ENCODE data around the gene SYNPO2L. TPM values are rescaled to one million over a fixed set of nuclear protein-coding genes. Genes with fewer than 3 reads are reported as not detected.

SYNPO2L gene
- total RNA-seq, 2 donors from 2014 or later: not detected

DNA sequence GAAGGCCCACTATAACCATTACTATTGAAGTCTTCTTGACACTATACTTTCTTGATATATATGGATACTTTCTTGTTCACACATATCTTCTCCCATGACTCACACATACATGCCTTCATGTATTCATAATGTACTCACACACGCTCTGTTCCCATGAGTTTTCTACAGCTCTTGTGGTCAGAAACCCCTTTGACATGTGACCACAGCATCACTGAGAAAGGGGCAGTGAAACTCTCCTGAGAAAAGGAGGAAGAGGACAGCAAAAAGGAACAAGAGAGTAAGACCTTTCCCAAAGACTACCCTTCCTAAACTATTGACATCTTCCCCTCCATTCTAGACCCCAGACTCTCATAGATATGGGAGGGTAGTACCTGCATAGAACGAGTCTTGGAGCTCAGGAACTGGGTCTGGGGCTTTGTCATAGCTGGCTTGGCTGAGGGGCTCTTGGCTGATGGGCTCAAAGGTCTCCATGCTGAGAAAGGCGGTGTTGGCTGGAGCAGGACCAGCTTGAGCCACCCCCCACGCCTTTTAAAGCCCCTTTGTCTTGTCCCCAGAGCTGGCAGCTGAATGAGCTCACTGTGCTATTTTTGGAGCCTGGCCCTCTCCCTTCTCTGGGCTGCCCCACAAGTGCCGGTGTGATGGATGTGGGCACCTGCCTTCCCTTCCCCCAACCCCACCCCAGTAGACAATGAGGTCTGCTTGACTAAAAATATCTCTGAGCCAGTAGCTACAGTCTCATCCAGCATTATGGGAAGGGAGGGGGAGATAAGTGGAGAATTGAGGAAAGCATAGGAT, 5.1 kb downstream of the SYNPO2L start:
- no peaks in the 10 kb centered on the region for H3K27me3 ChIP-seq (replicated peaks; ENCODE audit: insufficient read depth)
- H3K27ac ChIP-seq: peak overlapping the region in 1 of 2 donors; percentile 7
- TF ChIP-seq, protein P1, sequence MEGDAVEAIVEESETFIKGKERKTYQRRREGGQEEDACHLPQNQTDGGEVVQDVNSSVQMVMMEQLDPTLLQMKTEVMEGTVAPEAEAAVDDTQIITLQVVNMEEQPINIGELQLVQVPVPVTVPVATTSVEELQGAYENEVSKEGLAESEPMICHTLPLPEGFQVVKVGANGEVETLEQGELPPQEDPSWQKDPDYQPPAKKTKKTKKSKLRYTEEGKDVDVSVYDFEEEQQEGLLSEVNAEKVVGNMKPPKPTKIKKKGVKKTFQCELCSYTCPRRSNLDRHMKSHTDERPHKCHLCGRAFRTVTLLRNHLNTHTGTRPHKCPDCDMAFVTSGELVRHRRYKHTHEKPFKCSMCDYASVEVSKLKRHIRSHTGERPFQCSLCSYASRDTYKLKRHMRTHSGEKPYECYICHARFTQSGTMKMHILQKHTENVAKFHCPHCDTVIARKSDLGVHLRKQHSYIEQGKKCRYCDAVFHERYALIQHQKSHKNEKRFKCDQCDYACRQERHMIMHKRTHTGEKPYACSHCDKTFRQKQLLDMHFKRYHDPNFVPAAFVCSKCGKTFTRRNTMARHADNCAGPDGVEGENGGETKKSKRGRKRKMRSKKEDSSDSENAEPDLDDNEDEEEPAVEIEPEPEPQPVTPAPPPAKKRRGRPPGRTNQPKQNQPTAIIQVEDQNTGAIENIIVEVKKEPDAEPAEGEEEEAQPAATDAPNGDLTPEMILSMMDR (IDR thresholded peaks at IDR 0.05): no peak
- no peak overlapping the region for H3K4me3 ChIP-seq
- no peak for DNase-seq (ENCODE audit: low spot score)
- no peaks in the 10 kb centered on the region for H3K36me3 ChIP-seq
- H3K4me1 ChIP-seq (ENCODE audit: control insufficient read depth in 1 of 2, low read depth in 2 of 2): peaks cover 16 to 41% of the 10 kb centered on the region in 2 donors
- H3K9me3 ChIP-seq: no peaks in the 10 kb centered on the region
- ATAC-seq (ENCODE audit: insufficient number of reproducible peaks, low FRiP score, low read depth): no peak

DNA sequence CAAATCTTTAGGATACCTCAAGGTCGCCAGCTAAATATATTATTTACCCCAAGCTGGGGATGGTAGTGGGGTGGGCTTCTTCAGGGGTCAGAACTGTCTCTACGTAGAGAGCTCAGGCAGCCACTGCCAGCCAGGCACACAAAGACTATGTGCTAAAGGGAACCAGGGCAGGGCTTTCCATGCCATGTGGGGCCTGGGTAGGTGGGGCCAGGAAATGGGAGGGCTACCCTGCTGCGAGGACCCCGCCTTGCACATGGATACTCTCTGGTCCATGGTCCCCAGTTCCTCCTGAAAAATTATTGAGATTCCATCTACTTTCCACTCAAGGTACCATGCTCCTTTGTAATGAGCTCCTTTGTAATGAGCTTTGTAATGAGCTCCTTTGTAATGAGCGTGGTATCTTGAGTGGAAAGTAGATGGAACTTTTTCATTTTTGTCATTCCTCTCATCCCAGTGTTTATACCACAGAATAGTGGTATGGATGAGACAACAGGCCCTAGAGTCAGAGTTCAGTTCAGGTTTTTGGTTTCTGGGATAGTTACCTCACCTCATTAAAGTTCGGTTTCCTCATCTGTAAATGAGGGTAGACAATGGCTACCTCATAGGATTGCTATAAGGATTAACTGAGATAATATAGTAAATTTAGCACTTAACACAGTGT, 5.8 kb downstream of the SYNPO2L start:
- H3K9me3 ChIP-seq: no peaks in the 10 kb centered on the region
- H3K36me3 ChIP-seq: no peaks in the 10 kb centered on the region
- no peak overlapping the region for H3K4me3 ChIP-seq
- H3K4me1 ChIP-seq (ENCODE audit: control insufficient read depth in 1 of 2, low read depth in 2 of 2): peaks cover 11 to 34% of the 10 kb centered on the region in 2 donors
- TF ChIP-seq, protein P1 (IDR thresholded peaks at IDR 0.05): no peak
- ATAC-seq (ENCODE audit: insufficient number of reproducible peaks, low FRiP score, low read depth): no peak
- no peaks in the 10 kb centered on the region for H3K27me3 ChIP-seq (replicated peaks; ENCODE audit: insufficient read depth)
- no peak for DNase-seq (ENCODE audit: low spot score)
- no peak overlapping the region for H3K27ac ChIP-seq

DNA sequence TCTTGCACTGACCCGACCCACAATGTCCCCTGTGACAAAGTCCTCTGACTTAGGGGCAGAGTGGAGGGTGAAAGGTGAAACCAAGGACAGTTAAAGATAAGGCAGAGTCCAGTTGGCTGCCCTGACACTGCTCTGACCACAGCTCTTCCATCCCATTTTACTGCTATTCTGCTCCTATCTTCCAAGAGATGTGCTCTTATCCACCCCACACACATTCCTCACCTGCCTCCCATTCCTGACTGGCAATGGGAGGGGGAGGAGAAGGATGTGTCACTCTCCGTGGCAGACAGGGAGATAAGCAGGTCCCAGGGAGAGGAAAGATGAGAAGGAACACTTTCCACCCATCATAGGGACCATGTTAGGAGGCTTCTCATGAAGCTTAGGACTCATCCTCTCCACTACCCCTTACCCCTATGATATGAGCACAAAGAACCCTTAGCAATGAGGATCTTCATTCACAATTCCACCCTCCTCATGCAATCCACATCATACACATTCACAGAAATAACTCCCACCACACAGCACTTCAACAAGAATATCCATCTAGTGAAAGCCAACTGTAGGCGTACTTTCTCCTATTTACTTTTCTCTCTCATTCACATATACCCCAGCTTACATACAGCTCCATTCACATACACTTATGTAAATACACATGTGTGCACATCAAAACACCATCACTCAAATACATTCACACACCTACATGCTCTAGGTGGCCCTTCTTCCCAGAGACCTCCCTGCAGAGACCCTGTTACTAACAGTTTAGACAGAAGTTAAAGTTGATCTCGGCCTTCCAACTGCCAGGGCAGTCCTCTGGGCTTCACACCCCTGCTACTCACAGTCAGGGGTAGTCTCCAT, 6.6 kb downstream of the SYNPO2L start:
- H3K27me3 ChIP-seq (replicated peaks; ENCODE audit: insufficient read depth): no peaks in the 10 kb centered on the region
- H3K9me3 ChIP-seq: no peaks in the 10 kb centered on the region
- peaks cover 11 to 35% of the 10 kb centered on the region in 2 donors for H3K4me1 ChIP-seq (ENCODE audit: control insufficient read depth in 1 of 2, low read depth in 2 of 2)
- H3K4me3 ChIP-seq: no peak overlapping the region
- no peak overlapping the region for H3K27ac ChIP-seq
- ATAC-seq (ENCODE audit: insufficient number of reproducible peaks, low FRiP score, low read depth) (no peak), DNase-seq (ENCODE audit: low spot score) (no peak)
- no peaks in the 10 kb centered on the region for H3K36me3 ChIP-seq
- TF ChIP-seq, protein P1 (IDR thresholded peaks at IDR 0.05): no peak

DNA sequence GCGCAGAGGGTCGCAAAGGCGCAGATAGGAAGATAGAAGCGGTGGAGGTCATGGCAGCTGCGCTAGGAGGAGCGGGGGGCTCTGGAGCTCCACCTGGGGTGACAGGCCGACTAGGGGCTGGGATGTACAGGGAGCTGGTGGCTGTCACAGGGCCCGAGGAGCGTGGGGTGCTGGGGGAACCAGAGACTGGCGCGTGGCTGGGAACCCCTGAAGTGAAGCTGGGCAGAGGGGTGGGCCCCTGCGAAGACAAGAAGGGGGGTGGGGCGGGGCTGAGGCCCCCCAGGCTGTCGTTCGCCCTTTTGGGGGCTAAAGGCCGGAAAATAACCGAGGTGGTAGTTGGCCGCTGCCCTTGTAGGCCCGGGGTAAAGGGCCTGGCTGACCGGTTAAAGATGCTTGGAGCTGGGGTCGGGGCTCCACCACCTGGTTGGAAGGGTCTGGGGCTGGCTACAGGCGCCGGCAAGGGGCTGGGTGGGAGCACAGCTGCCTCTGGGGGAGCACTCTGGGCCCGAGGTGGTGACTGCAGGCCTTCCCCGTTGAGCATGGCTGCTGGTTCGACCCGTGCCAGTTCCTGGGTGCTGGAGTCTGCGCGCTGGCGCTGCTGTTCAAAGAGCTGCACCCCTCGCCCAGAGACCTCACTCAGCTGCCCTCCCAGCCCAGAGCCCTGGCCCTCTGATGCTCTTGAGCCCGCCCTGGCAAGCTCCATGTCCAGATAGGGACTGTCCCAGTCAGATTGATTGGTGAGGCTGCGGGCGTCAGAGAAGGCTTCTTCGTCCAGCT, 7.8 kb downstream of the SYNPO2L start:
- peaks cover 11 to 35% of the 10 kb centered on the region in 2 donors for H3K4me1 ChIP-seq (ENCODE audit: control insufficient read depth in 1 of 2, low read depth in 2 of 2)
- TF ChIP-seq, protein P1 (IDR thresholded peaks at IDR 0.05): no peak
- peak overlapping the region; percentile 97 for H3K4me3 ChIP-seq
- DNase-seq (ENCODE audit: low spot score) (no peak), ATAC-seq (ENCODE audit: insufficient number of reproducible peaks, low FRiP score, low read depth) (no peak)
- no peaks in the 10 kb centered on the region for H3K36me3 ChIP-seq
- H3K27ac ChIP-seq: peak overlapping the region; percentile 31 to 50
- no peaks in the 10 kb centered on the region for H3K27me3 ChIP-seq (replicated peaks; ENCODE audit: insufficient read depth)
- no peaks in the 10 kb centered on the region for H3K9me3 ChIP-seq

Measured in thoracic aorta (tissue), 2 donors.